ENCODE data around the gene ATXN7. TPM values are rescaled to one million over a fixed set of nuclear protein-coding genes. Genes with fewer than 3 reads are reported as not detected.
A peak's percentile ranks its signal among the peaks of the same experiment; 100 is the strongest.

ATXN7 gene
- total RNA-seq, 1 donor from 2014 or later, result 46.7 TPM

DNA sequence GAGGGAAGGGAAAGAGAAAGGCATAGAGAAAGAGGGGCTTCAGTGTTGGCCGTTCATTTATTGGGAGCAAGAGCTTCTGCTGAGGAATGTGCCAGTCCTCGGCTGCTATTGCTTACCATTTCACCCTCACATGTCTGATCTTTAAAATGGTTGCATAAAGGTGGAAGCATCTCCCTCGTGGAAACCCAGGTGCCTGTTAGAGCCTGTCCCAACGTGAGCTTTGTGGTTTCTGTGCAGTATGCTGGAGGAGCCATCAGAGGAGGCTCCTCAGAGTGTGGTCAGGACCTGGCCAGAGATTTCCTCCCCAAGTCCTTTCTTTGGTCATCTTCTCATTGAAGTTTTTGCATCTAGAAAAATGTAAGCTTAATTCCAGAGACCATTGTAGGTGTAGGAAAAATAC lies 125.3 kb downstream of the ATXN7 start:
- CTCF ChIA-PET, result no interaction called here
- H3K4me1 Mint-ChIP-seq, result no peaks in the 10 kb centered on the region
- H3K36me3 Mint-ChIP-seq (ENCODE audit: low read depth), result peaks cover 92% of the 10 kb centered on the region
- intact Hi-C loops (cut with micrococcal nuclease), result no loop called here
- DNase-seq, result no peak
- H3K27ac Mint-ChIP-seq, result no peak overlapping the region
- POLR2A ChIA-PET, result no interaction called here
- H3K9me3 Mint-ChIP-seq, result no peaks in the 10 kb centered on the region
- TF ChIP-seq, protein P1, sequence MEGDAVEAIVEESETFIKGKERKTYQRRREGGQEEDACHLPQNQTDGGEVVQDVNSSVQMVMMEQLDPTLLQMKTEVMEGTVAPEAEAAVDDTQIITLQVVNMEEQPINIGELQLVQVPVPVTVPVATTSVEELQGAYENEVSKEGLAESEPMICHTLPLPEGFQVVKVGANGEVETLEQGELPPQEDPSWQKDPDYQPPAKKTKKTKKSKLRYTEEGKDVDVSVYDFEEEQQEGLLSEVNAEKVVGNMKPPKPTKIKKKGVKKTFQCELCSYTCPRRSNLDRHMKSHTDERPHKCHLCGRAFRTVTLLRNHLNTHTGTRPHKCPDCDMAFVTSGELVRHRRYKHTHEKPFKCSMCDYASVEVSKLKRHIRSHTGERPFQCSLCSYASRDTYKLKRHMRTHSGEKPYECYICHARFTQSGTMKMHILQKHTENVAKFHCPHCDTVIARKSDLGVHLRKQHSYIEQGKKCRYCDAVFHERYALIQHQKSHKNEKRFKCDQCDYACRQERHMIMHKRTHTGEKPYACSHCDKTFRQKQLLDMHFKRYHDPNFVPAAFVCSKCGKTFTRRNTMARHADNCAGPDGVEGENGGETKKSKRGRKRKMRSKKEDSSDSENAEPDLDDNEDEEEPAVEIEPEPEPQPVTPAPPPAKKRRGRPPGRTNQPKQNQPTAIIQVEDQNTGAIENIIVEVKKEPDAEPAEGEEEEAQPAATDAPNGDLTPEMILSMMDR (IDR thresholded peaks at IDR 0.05), result no peak
- H3K27me3 Mint-ChIP-seq, result no peaks in the 10 kb centered on the region
- ATAC-seq (ENCODE audit: low read depth), result no peak
- H3K4me3 Mint-ChIP-seq, result no peak overlapping the region

DNA sequence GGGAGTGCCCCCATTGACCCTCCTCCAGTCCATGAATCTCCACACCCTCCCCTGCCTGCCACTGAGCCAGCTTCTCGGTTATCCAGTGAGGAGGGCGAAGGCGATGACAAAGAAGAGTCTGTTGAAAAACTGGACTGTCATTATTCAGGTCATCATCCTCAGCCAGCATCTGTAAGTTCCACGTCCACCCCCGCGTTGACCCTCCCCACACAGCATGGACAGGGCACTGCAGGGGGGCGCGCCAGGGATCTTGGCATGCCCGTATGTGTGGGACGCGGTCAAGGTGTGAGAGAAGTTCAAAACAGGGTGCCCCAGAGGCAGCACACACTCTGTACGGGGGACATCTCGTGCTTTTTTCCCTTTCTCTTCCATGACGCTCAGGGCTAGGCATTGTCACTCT lies 126.5 kb downstream of the ATXN7 start:
- TF ChIP-seq, protein P1 (IDR thresholded peaks at IDR 0.05), result no peak
- POLR2A ChIA-PET, result no interaction called here
- ATAC-seq (ENCODE audit: low read depth) (no peak), DNase-seq (no peak)
- Mint-ChIP-seq H3K36me3 (ENCODE audit: low read depth) (peaks cover 88% of the 10 kb centered on the region), H3K4me1 (no peaks in the 10 kb centered on the region), H3K27ac (no peak overlapping the region), H3K9me3 (no peaks in the 10 kb centered on the region), H3K27me3 (no peaks in the 10 kb centered on the region), H3K4me3 (no peak overlapping the region)
- CTCF ChIA-PET, result no interaction called here
- intact Hi-C loops (cut with micrococcal nuclease), result no loop called here

GRCh38 chr3:63990733-63991132 lies 127.1 kb downstream of the ATXN7 start:
- Mint-ChIP-seq H3K36me3 (ENCODE audit: low read depth) (peaks cover 88% of the 10 kb centered on the region), H3K27ac (no peak overlapping the region), H3K4me3 (no peak overlapping the region), H3K27me3 (no peaks in the 10 kb centered on the region), H3K9me3 (no peaks in the 10 kb centered on the region), H3K4me1 (no peaks in the 10 kb centered on the region)
- intact Hi-C loops (cut with micrococcal nuclease), result no loop called here
- DNase-seq (no peak), ATAC-seq (ENCODE audit: low read depth) (no peak)
- POLR2A ChIA-PET, result no interaction called here
- TF ChIP-seq, protein P1 (IDR thresholded peaks at IDR 0.05), result no peak
- CTCF ChIA-PET, result no interaction called here

DNA sequence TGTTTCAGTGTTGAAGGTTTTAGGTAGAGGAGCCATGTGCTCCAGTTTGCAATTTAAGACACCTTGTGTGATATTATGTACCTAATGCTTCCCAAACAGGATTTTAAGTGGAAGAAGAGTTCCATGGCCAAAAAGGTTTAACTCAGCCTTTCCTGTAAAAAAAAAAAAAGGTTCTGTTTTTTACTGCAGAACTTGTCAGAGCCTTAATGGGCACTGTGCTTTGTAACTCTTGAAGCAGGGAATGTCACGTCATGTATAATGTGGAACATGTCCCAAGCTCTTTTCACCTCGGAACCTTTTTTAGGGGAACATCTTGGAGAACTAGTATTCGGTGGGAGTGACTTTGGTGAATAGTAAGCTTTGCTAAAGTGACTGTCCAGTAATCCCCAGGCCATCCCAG lies 128.0 kb downstream of the ATXN7 start:
- DNase-seq (no peak), ATAC-seq (ENCODE audit: low read depth) (no peak)
- CTCF ChIA-PET, result interaction anchor here (0.7 to 2.9 kb wide), 4 partner anchors 9 to 28 kb away, joined by 3 to 11 read pairs (median 6); no protein-coding TSS in a partner anchor
- intact Hi-C loops (cut with micrococcal nuclease), result no loop called here
- Mint-ChIP-seq H3K9me3 (no peaks in the 10 kb centered on the region), H3K4me3 (no peak overlapping the region), H3K27ac (peak overlapping the region; percentile 6), H3K36me3 (ENCODE audit: low read depth) (peaks cover 91% of the 10 kb centered on the region), H3K27me3 (no peaks in the 10 kb centered on the region), H3K4me1 (no peaks in the 10 kb centered on the region)
- POLR2A ChIA-PET, result no interaction called here
- TF ChIP-seq, protein P1 (IDR thresholded peaks at IDR 0.05), result no peak

DNA sequence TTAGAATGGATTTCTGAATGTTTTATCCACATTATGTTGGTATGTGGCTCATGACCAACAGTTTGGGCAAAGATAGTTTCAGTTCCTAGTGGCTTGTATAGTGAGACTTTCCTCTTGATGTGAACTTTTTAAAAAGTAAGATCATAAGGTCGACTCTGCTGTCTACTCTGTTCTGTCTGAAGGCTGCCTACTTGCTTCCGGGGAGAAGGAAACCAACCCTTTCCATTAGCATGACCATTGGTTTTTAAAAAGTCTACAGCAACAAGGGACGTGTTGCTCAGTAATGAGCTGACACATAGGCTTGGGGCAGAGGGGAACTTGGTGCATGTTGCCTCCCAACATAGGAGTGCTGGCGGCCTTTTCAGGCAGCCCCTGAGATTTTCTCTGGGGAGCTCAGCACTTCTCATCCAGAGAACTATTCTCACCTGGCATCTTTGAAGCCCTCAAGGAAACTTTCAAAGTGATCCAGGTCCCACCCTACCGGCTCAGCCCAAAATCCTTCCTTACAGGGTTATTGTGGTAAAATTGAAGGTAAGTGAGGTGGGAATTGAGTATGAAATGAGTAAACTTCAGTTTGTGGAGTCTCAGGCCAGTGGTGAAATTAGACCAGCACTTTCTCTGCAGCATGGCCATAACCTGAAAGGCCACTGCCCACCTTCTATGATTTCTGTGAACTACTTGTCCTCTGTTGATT lies 129.0 kb downstream of the ATXN7 start:
- peaks cover 91% of the 10 kb centered on the region for H3K36me3 Mint-ChIP-seq (ENCODE audit: low read depth)
- no peak for ATAC-seq (ENCODE audit: low read depth)
- ChIA-PET CTCF (interaction anchor here (0.6 to 2.9 kb wide), 10 partner anchors 10 to 280 kb away, joined by 3 to 11 read pairs (median 3); no protein-coding TSS in a partner anchor), POLR2A (interaction anchor here (0.6 to 0.7 kb wide), 2 partner anchors 118 to 139 kb away, joined by 3 to 8 read pairs; no protein-coding TSS in a partner anchor)
- no peak for DNase-seq
- intact Hi-C loops (cut with micrococcal nuclease), result loop anchor here (1.0 kb wide), 4 partner anchors 30 to 174 kb away; partner anchors contain the start of gene SCAANT1
- H3K9me3 Mint-ChIP-seq, result no peaks in the 10 kb centered on the region
- H3K27ac Mint-ChIP-seq, result peak overlapping the region; percentile 66
- H3K4me1 Mint-ChIP-seq, result no peaks in the 10 kb centered on the region
- H3K27me3 Mint-ChIP-seq, result no peaks in the 10 kb centered on the region
- TF ChIP-seq, protein P1 (IDR thresholded peaks at IDR 0.05), result no peak
- H3K4me3 Mint-ChIP-seq, result no peak overlapping the region
